GM23338 (cell line): ENCODE data around the gene ERVK3-1. TPM values are rescaled to one million over a fixed set of nuclear protein-coding genes. Genes with fewer than 3 reads are reported as not detected.

Experiments used
- ATAC-seq: fragments of 200-7000 bp; cut with Tn5 transposase; 3 replicates; pipeline ENCODE4 v1.9.1; 2020
- DNase-seq: peaks from one replicate; pipeline ENCODE4 v3.0.0-alpha.2; 2015; ENCODE audit warnings: low spot score
- H2AFZ ChIP-seq: fragments of 200-600 bp; sonication (generic); 2 replicates; pipeline ENCODE4 v1.8.0; 2016; ENCODE audit warnings: antibody characterized with exemption, mild to moderate bottlenecking, moderate library complexity
- H3F3A ChIP-seq: fragments of 200-600 bp; sonication (generic); replicated peaks from 2 replicates; pipeline ENCODE4 v1.8.0; 2017; ENCODE audit warnings: antibody characterized with exemption, mixed run types, low read depth
- H3K27ac ChIP-seq: fragments of 200-600 bp; sonication (generic); 2 replicates; pipeline ENCODE4 v1.6.1; 2016; ENCODE audit warnings: low read depth
- H3K27me3 ChIP-seq: fragments of 200-600 bp; sonication (generic); 2 replicates; pipeline ENCODE4 v1.8.0; 2016; ENCODE audit warnings: mild to moderate bottlenecking, mixed run types, moderate library complexity; ENCODE audit not compliant: insufficient read depth
- H3K36me3 ChIP-seq: fragments of 200-600 bp; sonication (generic); 2 replicates; pipeline ENCODE4 v1.8.0; 2016; ENCODE audit warnings: mild to moderate bottlenecking; ENCODE audit not compliant: insufficient read depth
- H3K4me1 ChIP-seq: fragments of 200-600 bp; sonication (generic); 2 replicates; pipeline ENCODE4 v1.8.0; 2016; ENCODE audit warnings: mild to moderate bottlenecking, moderate library complexity; ENCODE audit not compliant: insufficient read depth
- H3K4me2 ChIP-seq: fragments of 200-600 bp; sonication (generic); 2 replicates; pipeline ENCODE4 v1.7.1; 2017; ENCODE audit warnings: mixed run types
- H3K4me3 ChIP-seq: fragments of 200-600 bp; sonication (generic); 2 replicates; pipeline ENCODE4 v1.6.1; 2016; ENCODE audit warnings: mixed run types
- H3K79me2 ChIP-seq: fragments of 200-600 bp; sonication (generic); replicated peaks from 2 replicates; pipeline ENCODE4 v1.8.0; 2017; ENCODE audit warnings: mild to moderate bottlenecking; ENCODE audit not compliant: insufficient read depth
- H3K9me2 ChIP-seq: fragments of 200-600 bp; sonication (generic); 2 replicates; pipeline ENCODE4 v1.8.0; 2017; ENCODE audit not compliant: insufficient read depth
- H4K20me1 ChIP-seq: fragments of 200-600 bp; sonication (generic); replicated peaks from 2 replicates; pipeline ENCODE4 v1.8.0; 2017; ENCODE audit warnings: mild to moderate bottlenecking; ENCODE audit not compliant: insufficient read depth
- H3K27ac Mint-ChIP-seq: 2 replicates; pipeline ENCODE4 v1.8.0; 2020; ENCODE audit warnings: inconsistent platforms, mild to moderate bottlenecking, moderate library complexity, mixed read lengths
- H3K27me3 Mint-ChIP-seq: 3 replicates; pipeline ENCODE4 v1.8.0; 2022; ENCODE audit warnings: low read depth, mild to moderate bottlenecking, moderate library complexity, mixed read lengths, inconsistent platforms; ENCODE audit not compliant: insufficient read depth, poor library complexity
- H3K36me3 Mint-ChIP-seq: 3 replicates; pipeline ENCODE4 v1.8.0; 2021; ENCODE audit warnings: low read depth, mild to moderate bottlenecking, inconsistent platforms, moderate library complexity, mixed read lengths
- H3K4me1 Mint-ChIP-seq: 3 replicates; pipeline ENCODE4 v1.8.0; 2020; ENCODE audit warnings: mild to moderate bottlenecking, inconsistent platforms, mixed read lengths
- H3K4me3 Mint-ChIP-seq: 3 replicates; pipeline ENCODE4 v1.8.0; 2021; ENCODE audit warnings: moderate library complexity, mild to moderate bottlenecking, inconsistent platforms, mixed read lengths
- H3K9me3 Mint-ChIP-seq: 3 replicates; pipeline ENCODE4 v1.8.0; 2020; ENCODE audit warnings: moderate library complexity, mild to moderate bottlenecking, inconsistent platforms, mixed read lengths
- CREB1 ChIP-seq: fragments of 250-450 bp; sonication (Bioruptor Pico); IDR thresholded peaks from 2 replicates; pipeline ENCODE4 v1.5.0; 2020; ENCODE audit warnings: low read depth, mild to moderate bottlenecking, moderate library complexity
- CTCF ChIP-seq, 2 experiments: fragments of 200-600 bp in 1 of 2; sonication (generic) in 1 of 2; conservative IDR thresholded peaks; 2 replicates each; pipeline versions ENCODE4 v1.5.1 to v1.6.1; 2016 to 2017; ENCODE audit warnings: antibody characterized with exemption in 2 of 2, low read depth in 2 of 2, mild to moderate bottlenecking in 2 of 2, moderate library complexity in 1 of 2
- ETS1 ChIP-seq: IDR thresholded peaks from 2 replicates; pipeline ENCODE4 v1.6.1; 2016; ENCODE audit warnings: antibody characterized with exemption
- EZH2 ChIP-seq: fragments of 200-600 bp; sonication (generic); IDR thresholded peaks from one replicate; pipeline ENCODE4 v1.8.0; 2017; ENCODE audit warnings: antibody characterized with exemption, mild to moderate bottlenecking, low read depth; ENCODE audit not compliant: unreplicated experiment
- EZH2phosphoT487 ChIP-seq: fragments of 200-600 bp; sonication (generic); IDR thresholded peaks from one replicate; pipeline ENCODE4 v1.8.1; 2018; ENCODE audit warnings: antibody characterized with exemption; ENCODE audit not compliant: unreplicated experiment
- JUNB ChIP-seq: IDR thresholded peaks from one replicate; pipeline ENCODE4 v1.6.1; 2016; ENCODE audit warnings: antibody characterized with exemption; ENCODE audit not compliant: unreplicated experiment
- NANOG ChIP-seq: IDR thresholded peaks from 2 replicates; pipeline ENCODE4 v1.6.1; 2016; ENCODE audit warnings: antibody characterized with exemption, borderline replicate concordance
- POLR2AphosphoS5 ChIP-seq: IDR thresholded peaks from 2 replicates; pipeline ENCODE4 v1.6.1; 2016; ENCODE audit warnings: antibody characterized with exemption, low read depth
- REST ChIP-seq: IDR thresholded peaks from one replicate; pipeline ENCODE4 v1.6.1; 2018; ENCODE audit warnings: antibody characterized with exemption; ENCODE audit not compliant: unreplicated experiment
- STAT1 ChIP-seq: IDR thresholded peaks from one replicate; pipeline ENCODE4 v1.6.1; 2016; ENCODE audit warnings: antibody characterized with exemption; ENCODE audit not compliant: unreplicated experiment
- ZNF114 ChIP-seq: fragments of 250-450 bp; sonication (Bioruptor Pico); IDR thresholded peaks from 2 replicates; pipeline ENCODE4 v1.5.0; 2020; ENCODE audit warnings: mild to moderate bottlenecking, moderate library complexity
- ZNF331 ChIP-seq: fragments of 250-450 bp; sonication (Bioruptor Pico); IDR thresholded peaks from 2 replicates; pipeline ENCODE4 v1.5.0; 2020; ENCODE audit warnings: low read depth, mild to moderate bottlenecking, moderate library complexity
- polyA plus RNA-seq: library from polyadenylated mRNA; unstranded; fragments of >200 nt; fragmentation: Nextera tagmentation; extraction: Ambion mirVana; gene quantifications from 2 replicates; pipeline ENCODE4 v1.2.1, GENCODE V29; 2016
- total RNA-seq: library from RNA; depleted of rRNA; stranded (reverse); fragments of >200 nt; shearing (Covaris generic); gene quantifications from 2 replicates; pipeline ENCODE4 v1.2.3, GENCODE V29; 2014

Gene ERVK3-1
- total and polyA plus RNA-seq, 2 experiments from 2014 or later, result 34.4 to 66.2 TPM

GRCh38 chr19:58334691-58335249, 29.6 kb downstream of the ERVK3-1 start (continued):
- TF ChIP-seq POLR2AphosphoS5, result no peak
- TF ChIP-seq EZH2phosphoT487, result no peak
- TF ChIP-seq CREB1 (CRISPR knock-in tag), result no peak
- TF ChIP-seq NANOG, result no peak
- TF ChIP-seq CTCF (conservative IDR thresholded peaks at IDR 0.05; ENCODE audit: low read depth in 2 of 2), result no peak

- no peak overlapping the region for H3K4me3 Mint-ChIP-seq
- Histone ChIP-seq H3K79me2 (no peaks in the 10 kb centered on the region), H3K36me3 (no peaks in the 10 kb centered on the region), H4K20me1 (peaks cover 4% of the 10 kb centered on the region; the same call in 1 of the 2 replicates), H3K27me3 (no peaks in the 10 kb centered on the region), H3K4me1 (no peaks in the 10 kb centered on the region), H2AFZ (no peak overlapping the region), H3K9me2 (no peaks in the 10 kb centered on the region), H3K27ac (no peak overlapping the region), H3F3A (no peaks in the 10 kb centered on the region), H3K4me3 (no peak overlapping the region), H3K4me2 (no peak overlapping the region)
- H3K36me3 Mint-ChIP-seq, result peaks cover 28% of the 10 kb centered on the region
- ATAC-seq (no peak), DNase-seq (no peak)
- peaks cover 3% of the 10 kb centered on the region for H3K27me3 Mint-ChIP-seq
- H3K27ac Mint-ChIP-seq, result no peak overlapping the region
- no peaks in the 10 kb centered on the region; the same call in 2 of the 3 replicates for H3K4me1 Mint-ChIP-seq
- peaks cover 3% of the 10 kb centered on the region; the same call in 2 of the 3 replicates for H3K9me3 Mint-ChIP-seq
- TF ChIP-seq EZH2 (no peak), ZNF114 (no peak), EZH2phosphoT487 (no peak), ZNF331 (CRISPR knock-in tag) (no peak), CREB1 (CRISPR knock-in tag) (no peak), POLR2AphosphoS5 (no peak), ETS1 (no peak), NANOG (no peak), JUNB (no peak), STAT1 (no peak), REST (no peak), CTCF (conservative IDR thresholded peaks at IDR 0.05; ENCODE audit: low read depth in 2 of 2) (no peak)
Measured at GRCh38 chr19:58335630-58336029, 30.5 kb downstream of the ERVK3-1 start.
